ENCODE measurements around the gene NHEJ1.

The NHEJ1 gene

GRCh38 chr2:219183151-219183772 is 22.6 kb upstream of the NHEJ1 start:
- H3K9me3 ChIP-seq (ENCODE audit: severe bottlenecking) = no peaks in the 10 kb centered on the region
- H3K27me3 ChIP-seq (ENCODE audit: insufficient read depth, low read depth, severe bottlenecking) = no peaks in the 10 kb centered on the region
- H3K36me3 ChIP-seq = peaks cover 57% of the 10 kb centered on the region
- no peak for DNase-seq
- TF ChIP-seq CTCF (IDR thresholded peaks at IDR 0.05; ENCODE audit: low read depth, low read length) = no peak
- H3K4me3 ChIP-seq (ENCODE audit: low read depth, low read length) = no peak overlapping the region
- peak overlapping the region; percentile 83 for H3K27ac ChIP-seq

- H3K27ac ChIP-seq = peak overlapping the region; percentile 83
- H3K9me3 ChIP-seq (ENCODE audit: severe bottlenecking) = no peaks in the 10 kb centered on the region
- H3K36me3 ChIP-seq = peaks cover 57% of the 10 kb centered on the region
- no peaks in the 10 kb centered on the region for H3K27me3 ChIP-seq (ENCODE audit: insufficient read depth, low read depth, severe bottlenecking)
- DNase-seq = no peak
- no peak for TF ChIP-seq CTCF (IDR thresholded peaks at IDR 0.05; ENCODE audit: low read depth, low read length)
- no peak overlapping the region for H3K4me3 ChIP-seq (ENCODE audit: low read depth, low read length)
These were observed 21.9 kb upstream of the NHEJ1 start for GRCh38 chr2:219182331-219183150.

- peaks cover 57% of the 10 kb centered on the region for H3K36me3 ChIP-seq
- H3K27ac ChIP-seq = no peak overlapping the region
- no peak for TF ChIP-seq CTCF (IDR thresholded peaks at IDR 0.05; ENCODE audit: low read depth, low read length)
- no peaks in the 10 kb centered on the region for H3K27me3 ChIP-seq (ENCODE audit: insufficient read depth, low read depth, severe bottlenecking)
- no peak for DNase-seq
- no peaks in the 10 kb centered on the region for H3K9me3 ChIP-seq (ENCODE audit: severe bottlenecking)
- H3K4me3 ChIP-seq (ENCODE audit: low read depth, low read length) = no peak overlapping the region
These were observed 20.9 kb upstream of the NHEJ1 start for GRCh38 chr2:219181531-219181930.

GRCh38 chr2:219180961-219181360 is 20.3 kb upstream of the NHEJ1 start:
- Histone ChIP-seq H3K4me3 (ENCODE audit: low read depth, low read length) (no peak overlapping the region), H3K27me3 (ENCODE audit: insufficient read depth, low read depth, severe bottlenecking) (no peaks in the 10 kb centered on the region), H3K36me3 (peaks cover 57% of the 10 kb centered on the region), H3K27ac (no peak overlapping the region), H3K9me3 (ENCODE audit: severe bottlenecking) (no peaks in the 10 kb centered on the region)
- DNase-seq = no peak
- no peak for TF ChIP-seq CTCF (IDR thresholded peaks at IDR 0.05; ENCODE audit: low read depth, low read length)

- H3K36me3 ChIP-seq = peaks cover 53% of the 10 kb centered on the region
- H3K27ac ChIP-seq = no peak overlapping the region
- H3K27me3 ChIP-seq (ENCODE audit: insufficient read depth, low read depth, severe bottlenecking) = no peaks in the 10 kb centered on the region
- no peaks in the 10 kb centered on the region for H3K9me3 ChIP-seq (ENCODE audit: severe bottlenecking)
- TF ChIP-seq CTCF (IDR thresholded peaks at IDR 0.05; ENCODE audit: low read depth, low read length) = no peak
- DNase-seq = no peak
- no peak overlapping the region for H3K4me3 ChIP-seq (ENCODE audit: low read depth, low read length)
These were observed 19.2 kb upstream of the NHEJ1 start for GRCh38 chr2:219179601-219180465.
